MCF 10A (cell line): ENCODE data around the gene RETSAT. TPM values are rescaled to one million over a fixed set of nuclear protein-coding genes. Genes with fewer than 3 reads are reported as not detected.

Experiments used
- BruUV-seq: library from RNA; stranded (reverse); fragments of 400-500 nt; replicated peaks from 2 replicates; lab custom pipeline; 2021; lab: Mats Ljungman, UMichigan
- CTCF ChIA-PET: fragments of 300-600 bp; sonication (Branson Sonifier 250); formaldehyde crosslinking; extraction: SDS; loops from one replicate; lab custom pipeline; 2021; ENCODE audit warnings: antibody characterized with exemption, inconsistent platforms; lab: Yijun Ruan, JAX
- POLR2A ChIA-PET: fragments of 300-600, 350-650 bp; sonication (Branson Sonifier 250); formaldehyde crosslinking; extraction: SDS; loops from one replicate; lab custom pipeline; 2020; ENCODE audit warnings: antibody characterized with exemption, inconsistent platforms; lab: Yijun Ruan, JAX
- DNase-seq: peaks from one replicate; pipeline ENCODE4 v3.0.0-alpha.2; 2018; ENCODE audit not compliant: unreplicated experiment
- H3K27ac Mint-ChIP-seq: one replicate; pipeline ENCODE4 v1.8.0; 2022; ENCODE audit warnings: mild to moderate bottlenecking, low read depth, mixed read lengths; ENCODE audit not compliant: unreplicated experiment
- H3K27me3 Mint-ChIP-seq: one replicate; pipeline ENCODE4 v1.8.0; 2022; ENCODE audit warnings: mixed read lengths; ENCODE audit not compliant: insufficient read depth, unreplicated experiment
- H3K36me3 Mint-ChIP-seq: one replicate; pipeline ENCODE4 v1.8.0; 2022; ENCODE audit warnings: mild to moderate bottlenecking, moderate library complexity, mixed read lengths; ENCODE audit not compliant: insufficient read depth, unreplicated experiment
- H3K4me1 Mint-ChIP-seq: one replicate; pipeline ENCODE4 v1.8.0; 2022; ENCODE audit warnings: mixed read lengths; ENCODE audit not compliant: insufficient read depth, unreplicated experiment
- H3K4me3 Mint-ChIP-seq: one replicate; pipeline ENCODE4 v1.8.0; 2022; ENCODE audit warnings: mild to moderate bottlenecking, moderate library complexity, mixed read lengths; ENCODE audit not compliant: unreplicated experiment
- H3K9me3 Mint-ChIP-seq: one replicate; pipeline ENCODE4 v1.8.0; 2022; ENCODE audit warnings: mixed read lengths; ENCODE audit not compliant: unreplicated experiment
- CTCF ChIP-seq: fragments of 200-600 bp; IDR thresholded peaks from one replicate; pipeline ENCODE4 v1.8.0; 2022; ENCODE audit warnings: antibody characterized with exemption, mild to moderate bottlenecking; ENCODE audit not compliant: unreplicated experiment
- intact Hi-C: fragments of 100-400 bp; cut with micrococcal nuclease; formaldehyde crosslinking; loops from 2 replicates; pipeline ENCODE4 v1.14.1; 2022
- total RNA-seq: library from RNA; stranded (reverse); gene quantifications from 2 replicates; pipeline ENCODE4 v1.2.3, GENCODE V29; 2022

Gene RETSAT
- total RNA-seq, 1 experiment from 2014 or later = 60.4 TPM

GRCh38 chr2:85327160-85327821 lies 27.0 kb downstream of the RETSAT start:
- H3K9me3 Mint-ChIP-seq = no peaks in the 10 kb centered on the region
- intact Hi-C loops = no loop called here
- H3K27ac Mint-ChIP-seq = peak overlapping the region; percentile 94
- TF ChIP-seq CTCF = no peak
- peaks cover 32% of the 10 kb centered on the region for H3K36me3 Mint-ChIP-seq
- POLR2A ChIA-PET = interaction anchor here (0.6 to 7.9 kb wide), 36 partner anchors 8 to 445 kb away, joined by 3 to 121 read pairs (median 5); partner anchors contain the start of genes ELMOD3, GGCX, MAT2A and RETSAT
- BruUV-seq = TSS peak; percentile 47
- DNase-seq = no peak
- H3K27me3 Mint-ChIP-seq = no peaks in the 10 kb centered on the region
- H3K4me1 Mint-ChIP-seq = peaks cover 16% of the 10 kb centered on the region
- CTCF ChIA-PET = interaction anchor here (0.7 to 1.3 kb wide), 4 partner anchors 15 to 277 kb away, joined by 3 to 6 read pairs (median 3); partner anchors contain the start of gene MAT2A
- peak overlapping the region; percentile 82 for H3K4me3 Mint-ChIP-seq

- Mint-ChIP-seq H3K9me3 (no peaks in the 10 kb centered on the region), H3K4me1 (peaks cover 16% of the 10 kb centered on the region), H3K36me3 (peaks cover 39% of the 10 kb centered on the region), H3K27me3 (no peaks in the 10 kb centered on the region), H3K27ac (no peak overlapping the region), H3K4me3 (peak overlapping the region; percentile 82)
- DNase-seq = no peak
- BruUV-seq = no TSS peak
- POLR2A ChIA-PET = interaction anchor here (0.6 to 7.9 kb wide), 29 partner anchors 9 to 445 kb away, joined by 3 to 121 read pairs (median 5); partner anchors contain the start of genes ELMOD3, GGCX, MAT2A and RETSAT
- intact Hi-C loops = no loop called here
- CTCF ChIA-PET = interaction anchor here (0.5 to 1.3 kb wide), 7 partner anchors 9 to 278 kb away, joined by 3 to 6 read pairs (median 3); partner anchors contain the start of gene MAT2A
- TF ChIP-seq CTCF = no peak
Observed at GRCh38 chr2:85326406-85327159, 27.7 kb downstream of the RETSAT start.

- POLR2A ChIA-PET = interaction anchor here (0.7 to 7.9 kb wide), 9 partner anchors 12 to 270 kb away, joined by 3 to 121 read pairs (median 3); partner anchors contain the start of genes ELMOD3, RETSAT, RNF181 and VAMP8
- no TSS peak for BruUV-seq
- CTCF ChIA-PET = interaction anchor here (0.7 to 1.2 kb wide), 2 partner anchors 14 to 28 kb away, joined by 4 read pairs; no protein-coding TSS in a partner anchor
- Mint-ChIP-seq H3K9me3 (no peaks in the 10 kb centered on the region), H3K27me3 (no peaks in the 10 kb centered on the region), H3K27ac (no peak overlapping the region), H3K4me3 (peak overlapping the region; percentile 82), H3K36me3 (peaks cover 51% of the 10 kb centered on the region), H3K4me1 (peaks cover 22% of the 10 kb centered on the region)
- intact Hi-C loops = no loop called here
- TF ChIP-seq CTCF = no peak
- DNase-seq = no peak
Observed at GRCh38 chr2:85325466-85325811, 28.9 kb downstream of the RETSAT start.
